Measurements from ENCODE around the gene PPP5C. TPM values are rescaled to one million over a fixed set of nuclear protein-coding genes. Genes with fewer than 3 reads are reported as not detected.

PPP5C gene
- total RNA-seq, 1 experiment from 2014 or later, result 102 TPM

GRCh38 chr19:46366620-46367292 lies 19.9 kb downstream of the PPP5C start (continued):
- TF ChIP-seq YY1 (IDR thresholded peaks at IDR 0.05; ENCODE audit: extremely low read depth, insufficient replicate concordance, low read depth, low read length) (no peak), CBX3 (IDR thresholded peaks at IDR 0.05; ENCODE audit: low read depth) (no peak)

- no peaks in the 10 kb centered on the region for H3K27me3 ChIP-seq (ENCODE audit: insufficient read depth, low read length)
- H4K20me1 ChIP-seq (ENCODE audit: insufficient read depth), result no peaks in the 10 kb centered on the region
- no peak overlapping the region for H3K27ac ChIP-seq (ENCODE audit: low read depth, low read length)
- BruUV-seq (replicated peaks), result no TSS peak
- peaks cover 10 to 11% of the 10 kb centered on the region in 2 experiments for H3K36me3 ChIP-seq (ENCODE audit: control insufficient read depth in 1 of 2, insufficient read depth in 2 of 2, low read length in 2 of 2)
- no peaks in the 10 kb centered on the region for H3K9me2 ChIP-seq (ENCODE audit: insufficient read depth)
- no peaks in the 10 kb centered on the region for H3K9me3 ChIP-seq (ENCODE audit: control insufficient read depth in 1 of 2, insufficient read depth in 1 of 2, low read depth in 1 of 2, low read length in 2 of 2)
- no peak overlapping the region for H3K4me3 ChIP-seq (replicated peaks in 1 of 2; ENCODE audit: low read depth in 1 of 2, low read length in 2 of 2)
- ATAC-seq (no peak), DNase-seq (ENCODE audit: low read depth, low spot score) (no peak)
- H3K4me2 ChIP-seq (ENCODE audit: low read length), result no peak overlapping the region
- ChIA-PET RAD21 (ENCODE audit: low non-redundant PET in 1 of 2, low total read pairs in 2 of 2, uncharacterized antibody in 2 of 2, unreplicated experiment in 2 of 2) (no interaction called here), POLR2A (no interaction called here), CTCF (no interaction called here)
- peaks cover 86% of the 10 kb centered on the region for H3K79me2 ChIP-seq (ENCODE audit: insufficient read depth, low read length)
- no peak for TF ChIP-seq REST (IDR thresholded peaks at IDR 0.05; ENCODE audit: low read depth)
- TF ChIP-seq CEBPB (IDR thresholded peaks at IDR 0.05; ENCODE audit: low read depth), result no peak
- no peak for TF ChIP-seq ZFX (IDR thresholded peaks at IDR 0.05)
- TF ChIP-seq ATF3 (IDR thresholded peaks at IDR 0.05), result no peak
- no peak for TF ChIP-seq YY1 (IDR thresholded peaks at IDR 0.05; ENCODE audit: extremely low read depth, insufficient replicate concordance, low read depth, low read length)
- no peak for TF ChIP-seq POLR2A (IDR thresholded peaks at IDR 0.05; ENCODE audit: borderline replicate concordance, extremely low read depth, insufficient read depth, insufficient read length)
- no peak for TF ChIP-seq TCF7L2 (IDR thresholded peaks at IDR 0.05; ENCODE audit: borderline replicate concordance, extremely low read depth, insufficient read depth, insufficient read length)
- no peak for TF ChIP-seq ELF1 (IDR thresholded peaks at IDR 0.05; ENCODE audit: borderline replicate concordance, low read depth)
- no peak for TF ChIP-seq SIN3A (IDR thresholded peaks at IDR 0.05; ENCODE audit: low read depth)
- no peak for TF ChIP-seq RAD21 (IDR thresholded peaks at IDR 0.05; ENCODE audit: low read depth)
- no peak for TF ChIP-seq SP1 (IDR thresholded peaks at IDR 0.05; ENCODE audit: low read depth)
- no peak for TF ChIP-seq POLR2AphosphoS5 (IDR thresholded peaks at IDR 0.05; ENCODE audit: low read depth, low read length)
- no peak for TF ChIP-seq EGR1 (IDR thresholded peaks at IDR 0.05; ENCODE audit: low read depth)
- no peak for TF ChIP-seq EZH2phosphoT487 (IDR thresholded peaks at IDR 0.05; ENCODE audit: borderline replicate concordance)
- no peak for TF ChIP-seq CBX3 (IDR thresholded peaks at IDR 0.05; ENCODE audit: low read depth)
- TF ChIP-seq ZBTB33 (IDR thresholded peaks at IDR 0.05; ENCODE audit: extremely low read depth, insufficient replicate concordance, low read length), result no peak
- no peak for TF ChIP-seq EZH2 (IDR thresholded peaks at IDR 0.05)
- no peak for TF ChIP-seq SRF (IDR thresholded peaks at IDR 0.05; ENCODE audit: low read depth)
- H3K9ac ChIP-seq (ENCODE audit: low read length), result no peak overlapping the region
- intact Hi-C loops (cut with micrococcal nuclease), result no loop called here
- H3K4me1 ChIP-seq (ENCODE audit: control insufficient read depth in 1 of 2, insufficient read depth in 2 of 2, low read length in 2 of 2), result peaks cover 6 to 15% of the 10 kb centered on the region in 2 experiments; a peak in 3 of 4 replicates
- no peak overlapping the region for H2AFZ ChIP-seq (ENCODE audit: low read depth, low read length, poor library complexity, severe bottlenecking)
These were observed 20.5 kb downstream of the PPP5C start for GRCh38 chr19:46367426-46367825.

Measured in HCT116 (cell line).